Activated CD4-positive, alpha-beta T cell treated with anti-CD3 and anti-CD28 coated beads for 24 hours (primary cell): Measurements from ENCODE around the gene EEF1A2.

Experiments
- DNase-seq, 2 donors: peaks; one replicate each; pipeline ENCODE4 v3.0.0-alpha.2; 2020; ENCODE audit warnings: low read depth in 2 of 2

Gene EEF1A2

GRCh38 chr20:63498960-63499337 lies at the start of gene EEF1A2:
Gene EEF1A2, minus strand, starts transcription at chr20:63499083. Its CDS starts 1,320 bp downstream, at chr20:63497763.
- peak in 1 of 2 donors; percentile 18 for DNase-seq

GRCh38 chr20:63548542-63548941 lies 49.7 kb upstream of the EEF1A2 start:
- DNase-seq, result no peak

GRCh38 chr20:63547725-63548480 lies 49.0 kb upstream of the EEF1A2 start, which contains the start of gene SRMS:
Gene SRMS, minus strand, starts transcription at chr20:63547749. Its CDS starts 286 bp downstream, at chr20:63547463.
- no peak for DNase-seq

- DNase-seq, result no peak
Observed at GRCh38 chr20:63546956-63547724, 48.3 kb upstream of the EEF1A2 start.

- no peak for DNase-seq
Observed at GRCh38 chr20:63546256-63546955, 47.5 kb upstream of the EEF1A2 start.

GRCh38 chr20:63545814-63546213 lies 46.9 kb upstream of the EEF1A2 start:
- DNase-seq, result no peak

GRCh38 chr20:63544958-63545516 lies 46.2 kb upstream of the EEF1A2 start:
- no peak for DNase-seq

GRCh38 chr20:63544241-63544957 lies 45.5 kb upstream of the EEF1A2 start:
- DNase-seq, result no peak

- DNase-seq, result no peak
Observed at GRCh38 chr20:63543733-63544132, 44.9 kb upstream of the EEF1A2 start.

GRCh38 chr20:63543131-63543530 lies 44.2 kb upstream of the EEF1A2 start:
- no peak for DNase-seq

GRCh38 chr20:63542696-63543095 lies 43.8 kb upstream of the EEF1A2 start:
- no peak for DNase-seq

GRCh38 chr20:63542031-63542559 lies 43.2 kb upstream of the EEF1A2 start:
- DNase-seq, result no peak

- no peak for DNase-seq
Observed at GRCh38 chr20:63541371-63541770, 42.5 kb upstream of the EEF1A2 start.

GRCh38 chr20:63540417-63541186 lies 41.7 kb upstream of the EEF1A2 start:
- DNase-seq, result no peak

- no peak for DNase-seq
Observed at GRCh38 chr20:63539441-63540370, 40.8 kb upstream of the EEF1A2 start.

- DNase-seq, result no peak
Observed at GRCh38 chr20:63539092-63539430, 40.2 kb upstream of the EEF1A2 start.

GRCh38 chr20:63538204-63539091 lies 39.6 kb upstream of the EEF1A2 start:
- no peak for DNase-seq

GRCh38 chr20:63537525-63538203 lies 38.8 kb upstream of the EEF1A2 start:
- DNase-seq, result peak; percentile 93
